Measurements from ENCODE around the gene ATP7A.

- TF ChIP-seq CTCF (IDR thresholded peaks at IDR 0.05): no peak
- no peak for TF ChIP-seq POLR2AphosphoS5 (IDR thresholded peaks at IDR 0.05)
These were observed 181.8 kb downstream of the ATP7A start for GRCh38 chrX:78092296-78092695.

Data from transverse colon (tissue), 4 donors.